Karpas-422 (cell line): ENCODE data around the gene RTN4RL1. TPM values are rescaled to one million over a fixed set of nuclear protein-coding genes. Genes with fewer than 3 reads are reported as not detected.

Experiments
- DNase-seq: peaks from one replicate; pipeline ENCODE4 v3.0.0-alpha.2; 2015
- H2AFZ ChIP-seq: fragments of 200-600 bp; sonication (generic); 2 replicates; pipeline ENCODE4 v1.6.1; 2014; ENCODE audit warnings: antibody characterized with exemption, low read length, mixed read lengths
- H3K27ac ChIP-seq: fragments of 200-600 bp; sonication (generic); 2 replicates; pipeline ENCODE4 v1.5.1; 2014; ENCODE audit warnings: mild to moderate bottlenecking, low read length, moderate library complexity
- H3K27me3 ChIP-seq: fragments of 200-600 bp; sonication (generic); 2 replicates; pipeline ENCODE4 v1.6.1; 2014; ENCODE audit warnings: low read length, mixed read lengths
- H3K36me3 ChIP-seq: fragments of 200-600 bp; sonication (generic); 2 replicates; pipeline ENCODE4 v1.6.1; 2014; ENCODE audit warnings: low read length, mixed read lengths; ENCODE audit not compliant: insufficient read depth
- H3K4me1 ChIP-seq: fragments of 200-600 bp; sonication (generic); 2 replicates; pipeline ENCODE4 v1.6.1; 2014; ENCODE audit warnings: mild to moderate bottlenecking, low read length, mixed read lengths
- H3K4me2 ChIP-seq: fragments of 200-600 bp; sonication (generic); 2 replicates; pipeline ENCODE4 v1.6.1; 2014; ENCODE audit warnings: low read length, low read depth, mild to moderate bottlenecking; ENCODE audit not compliant: poor library complexity, severe bottlenecking
- H3K4me3 ChIP-seq: fragments of 200-600 bp; sonication (generic); 2 replicates; pipeline ENCODE4 v1.5.1; 2014; ENCODE audit warnings: mild to moderate bottlenecking, antibody characterized with exemption, low read length, mixed read lengths
- H3K79me2 ChIP-seq: fragments of 200-600 bp; sonication (generic); 2 replicates; pipeline ENCODE4 v1.6.1; 2014; ENCODE audit warnings: mild to moderate bottlenecking, low read length, mixed read lengths
- H3K9ac ChIP-seq: fragments of 200-600 bp; sonication (generic); 2 replicates; pipeline ENCODE4 v1.6.0; 2014; ENCODE audit warnings: low read length
- H3K9me2 ChIP-seq: fragments of 200-600 bp; sonication (generic), shearing (Covaris generic); replicated peaks from 2 replicates; pipeline ENCODE4 v1.6.0; 2014; ENCODE audit warnings: mild to moderate bottlenecking, low read length, moderate library complexity; ENCODE audit not compliant: insufficient read depth
- H3K9me3 ChIP-seq: fragments of 300-700, 200-600 bp; sonication (generic); 2 replicates; pipeline ENCODE4 v1.6.1; 2014; ENCODE audit warnings: low read length, mixed read lengths
- H4K20me1 ChIP-seq: fragments of 200-600 bp; sonication (generic); 2 replicates; pipeline ENCODE4 v1.6.1; 2014; ENCODE audit warnings: mild to moderate bottlenecking, antibody characterized with exemption, low read length, low read depth; ENCODE audit not compliant: insufficient read depth
- total RNA-seq: library from RNA; depleted of rRNA; stranded (reverse); fragments of >200 nt; shearing (Covaris generic); gene quantifications from 2 replicates; pipeline ENCODE4 v1.2.3, GENCODE V29; 2014; ENCODE audit warnings: low replicate concordance

RTN4RL1 gene
- total RNA-seq, 1 experiment from 2014 or later, result 0.30 TPM

- no peak for DNase-seq
- H2AFZ ChIP-seq, result no peak overlapping the region
- no peak overlapping the region for H3K4me2 ChIP-seq
- H3K4me3 ChIP-seq, result no peak overlapping the region
- H3K9me3 ChIP-seq, result no peaks in the 10 kb centered on the region
- H3K36me3 ChIP-seq, result no peaks in the 10 kb centered on the region; the same call in 1 of the 2 replicates
- peaks cover 28% of the 10 kb centered on the region; the same call in 1 of the 2 replicates for H4K20me1 ChIP-seq
- peaks cover 53% of the 10 kb centered on the region for H3K4me1 ChIP-seq
- H3K9me2 ChIP-seq, result no peaks in the 10 kb centered on the region
- H3K27ac ChIP-seq, result no peak overlapping the region
- H3K9ac ChIP-seq, result no peak overlapping the region
- H3K79me2 ChIP-seq, result no peaks in the 10 kb centered on the region
- H3K27me3 ChIP-seq, result no peaks in the 10 kb centered on the region
Observed at GRCh38 chr17:2061441-2061958, 36.4 kb upstream of the RTN4RL1 start.

DNA sequence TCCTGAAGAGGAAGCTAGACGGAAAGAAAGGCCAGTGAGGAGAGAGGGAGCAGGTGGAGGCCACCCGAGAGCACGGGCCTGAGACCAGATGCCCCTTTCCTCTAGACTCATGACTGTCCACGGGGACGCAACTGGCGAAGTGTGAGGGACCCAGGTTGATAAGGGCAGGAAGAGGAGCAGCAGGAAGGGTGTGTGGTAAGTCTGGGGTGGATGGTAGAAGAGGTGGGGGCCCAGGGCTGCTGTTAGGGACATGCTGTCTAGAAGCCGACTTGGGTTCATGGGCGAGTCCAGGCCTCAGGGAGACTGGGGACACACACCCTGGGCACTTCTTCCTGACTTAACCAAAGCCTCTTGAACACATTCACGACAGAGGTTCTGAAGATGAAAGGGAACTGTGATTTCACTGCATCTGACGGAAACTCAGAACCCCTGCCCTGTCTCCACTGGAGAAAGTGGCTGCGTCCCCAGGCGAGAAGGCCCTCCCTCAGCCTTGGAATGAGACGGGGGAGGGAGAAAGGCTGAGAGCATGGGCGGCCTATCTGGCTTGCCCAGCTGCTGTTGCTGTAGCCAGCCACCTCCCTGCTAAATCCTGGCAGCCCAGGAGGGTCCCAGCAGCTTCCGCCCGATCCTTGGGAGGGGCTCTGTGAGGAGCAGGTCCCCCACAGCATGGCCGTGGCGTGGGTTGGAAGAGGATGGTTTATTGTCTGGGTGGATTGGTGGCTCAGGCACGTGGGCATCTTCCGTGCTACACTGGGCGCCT lies 35.7 kb upstream of the RTN4RL1 start:
- no peak overlapping the region for H3K4me3 ChIP-seq
- no peaks in the 10 kb centered on the region for H3K9me3 ChIP-seq
- no peak overlapping the region for H3K9ac ChIP-seq
- no peak overlapping the region for H3K4me2 ChIP-seq
- H3K9me2 ChIP-seq, result no peaks in the 10 kb centered on the region
- H3K36me3 ChIP-seq, result no peaks in the 10 kb centered on the region; the same call in 1 of the 2 replicates
- H3K27ac ChIP-seq, result no peak overlapping the region
- H4K20me1 ChIP-seq, result peaks cover 31% of the 10 kb centered on the region; the same call in 1 of the 2 replicates
- peaks cover 54% of the 10 kb centered on the region for H3K4me1 ChIP-seq
- no peaks in the 10 kb centered on the region for H3K27me3 ChIP-seq
- no peak for DNase-seq
- no peaks in the 10 kb centered on the region for H3K79me2 ChIP-seq
- H2AFZ ChIP-seq, result no peak overlapping the region

DNA sequence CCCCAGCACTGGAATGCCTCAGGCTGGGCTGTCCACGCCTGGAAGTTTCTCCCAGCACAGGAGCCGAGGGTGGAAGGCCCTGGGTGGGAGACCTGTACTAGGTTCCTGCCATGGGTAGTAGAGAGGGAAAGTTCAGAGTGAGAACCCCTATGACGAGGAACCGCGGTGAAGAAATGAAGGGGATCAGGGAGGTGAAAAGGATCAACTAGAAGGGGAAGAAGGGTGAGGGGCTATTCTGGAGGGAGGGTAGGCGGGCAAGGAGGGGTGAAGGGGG lies 35.2 kb upstream of the RTN4RL1 start:
- no peaks in the 10 kb centered on the region for H3K9me3 ChIP-seq
- H3K79me2 ChIP-seq, result no peaks in the 10 kb centered on the region
- H2AFZ ChIP-seq, result no peak overlapping the region
- H3K27ac ChIP-seq, result no peak overlapping the region
- peaks cover 51% of the 10 kb centered on the region for H3K4me1 ChIP-seq
- H4K20me1 ChIP-seq, result peaks cover 31% of the 10 kb centered on the region; the same call in 1 of the 2 replicates
- no peaks in the 10 kb centered on the region for H3K9me2 ChIP-seq
- no peaks in the 10 kb centered on the region for H3K27me3 ChIP-seq
- no peak overlapping the region for H3K4me3 ChIP-seq
- no peak for DNase-seq
- H3K4me2 ChIP-seq, result no peak overlapping the region
- H3K9ac ChIP-seq, result no peak overlapping the region
- no peaks in the 10 kb centered on the region; the same call in 1 of the 2 replicates for H3K36me3 ChIP-seq

DNA sequence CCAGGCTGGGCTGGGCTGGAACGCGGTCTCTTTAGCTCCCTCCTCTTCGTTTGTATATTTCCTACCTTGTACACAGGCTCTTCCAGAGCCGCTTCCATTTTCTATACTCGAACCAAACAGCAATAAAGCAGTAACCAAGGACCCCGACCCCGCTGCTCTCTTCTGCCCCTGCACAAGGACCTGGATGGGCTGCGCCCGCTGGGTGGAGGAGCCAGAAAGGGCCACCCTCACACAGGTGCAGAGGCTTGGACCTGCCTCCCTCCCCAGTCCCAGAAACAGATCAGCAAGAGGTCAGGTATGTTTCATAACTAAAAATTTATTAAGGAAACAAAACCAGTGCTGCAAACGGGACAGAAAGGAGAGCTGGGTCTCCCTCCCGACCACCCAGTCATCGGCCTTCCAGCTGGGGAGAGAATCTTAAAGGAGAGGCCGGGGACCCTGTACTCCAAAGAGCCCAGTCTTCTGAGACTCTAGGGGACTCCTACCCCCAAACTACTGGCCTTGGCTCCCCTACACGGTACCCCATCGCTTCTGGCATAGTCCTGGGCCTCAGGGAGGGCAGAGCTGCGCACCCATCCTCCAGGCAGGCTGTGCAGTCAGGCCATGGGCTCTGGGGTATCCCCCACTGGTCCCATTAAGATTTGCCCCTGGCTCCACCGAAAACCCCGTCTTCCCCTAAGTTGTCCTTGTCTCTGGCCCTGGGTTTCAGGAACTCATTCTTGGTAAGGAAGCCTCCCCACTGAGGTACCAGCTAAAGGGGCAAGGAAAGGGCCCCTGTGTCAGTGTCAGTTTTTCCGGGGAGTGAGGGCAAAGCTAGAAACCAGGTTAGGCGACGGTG lies 34.6 kb upstream of the RTN4RL1 start:
- Histone ChIP-seq H3K27me3 (no peaks in the 10 kb centered on the region), H3K9me3 (no peaks in the 10 kb centered on the region), H3K27ac (no peak overlapping the region), H3K36me3 (no peaks in the 10 kb centered on the region; the same call in 1 of the 2 replicates), H3K4me2 (peak overlapping the region; percentile 75), H3K4me3 (no peak overlapping the region), H3K9me2 (no peaks in the 10 kb centered on the region), H3K9ac (no peak overlapping the region), H4K20me1 (peaks cover 31% of the 10 kb centered on the region; the same call in 1 of the 2 replicates), H3K4me1 (peaks cover 50% of the 10 kb centered on the region), H2AFZ (no peak overlapping the region), H3K79me2 (no peaks in the 10 kb centered on the region)
- DNase-seq, result no peak

- Histone ChIP-seq H3K27ac (no peak overlapping the region), H3K4me2 (peak overlapping the region; percentile 75), H3K9me3 (no peaks in the 10 kb centered on the region), H3K4me3 (peak overlapping the region; percentile 56; the same call in 1 of the 2 replicates), H3K4me1 (peaks cover 50% of the 10 kb centered on the region), H4K20me1 (peaks cover 31% of the 10 kb centered on the region; the same call in 1 of the 2 replicates), H3K79me2 (no peaks in the 10 kb centered on the region), H3K27me3 (no peaks in the 10 kb centered on the region), H3K9ac (peak overlapping the region; percentile 47; the same call in 1 of the 2 replicates), H3K9me2 (no peaks in the 10 kb centered on the region), H3K36me3 (no peaks in the 10 kb centered on the region; the same call in 1 of the 2 replicates), H2AFZ (no peak overlapping the region; the same call in 1 of the 2 replicates)
- peak; percentile 92 for DNase-seq
Observed at GRCh38 chr17:2058586-2059546, 33.7 kb upstream of the RTN4RL1 start.

GRCh38 chr17:2057760-2058585 lies 32.8 kb upstream of the RTN4RL1 start:
- no peak overlapping the region for H3K4me3 ChIP-seq
- no peak overlapping the region for H2AFZ ChIP-seq
- peak overlapping the region; percentile 75 for H3K4me2 ChIP-seq
- no peaks in the 10 kb centered on the region for H3K9me3 ChIP-seq
- H3K27ac ChIP-seq, result no peak overlapping the region
- H4K20me1 ChIP-seq, result peaks cover 25% of the 10 kb centered on the region; the same call in 1 of the 2 replicates
- H3K36me3 ChIP-seq, result no peaks in the 10 kb centered on the region; the same call in 1 of the 2 replicates
- peaks cover 46% of the 10 kb centered on the region for H3K4me1 ChIP-seq
- no peaks in the 10 kb centered on the region for H3K9me2 ChIP-seq
- no peak overlapping the region for H3K9ac ChIP-seq
- no peaks in the 10 kb centered on the region for H3K79me2 ChIP-seq
- no peaks in the 10 kb centered on the region for H3K27me3 ChIP-seq
- no peak for DNase-seq

DNA sequence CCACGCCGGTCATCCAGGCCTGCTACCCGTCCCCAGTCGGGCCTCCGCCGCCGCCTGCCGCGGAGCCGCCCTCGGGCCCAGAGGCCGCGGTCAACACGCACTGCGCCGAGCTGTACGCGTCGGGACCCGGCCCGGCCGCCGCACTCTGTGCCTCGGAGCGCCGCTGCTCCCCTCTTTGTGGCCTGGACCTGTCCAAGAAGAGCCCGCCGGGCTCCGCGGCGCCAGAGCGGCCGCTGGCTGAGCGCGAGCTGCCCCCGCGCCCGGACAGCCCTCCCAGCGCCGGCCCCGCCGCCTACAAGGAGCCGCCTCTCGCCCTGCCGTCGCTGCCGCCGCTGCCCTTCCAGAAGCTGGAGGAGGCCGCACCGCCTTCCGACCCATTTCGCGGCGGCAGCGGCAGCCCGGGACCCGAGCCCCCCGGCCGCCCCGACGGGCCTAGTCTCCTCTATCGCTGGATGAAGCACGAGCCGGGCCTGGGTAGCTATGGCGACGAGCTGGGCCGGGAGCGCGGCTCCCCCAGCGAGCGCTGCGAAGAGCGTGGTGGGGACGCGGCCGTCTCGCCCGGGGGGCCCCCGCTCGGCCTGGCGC lies 32.1 kb upstream of the RTN4RL1 start:
- DNase-seq, result no peak
- Histone ChIP-seq H3K9me3 (no peaks in the 10 kb centered on the region), H4K20me1 (peaks cover 25% of the 10 kb centered on the region; the same call in 1 of the 2 replicates), H3K9ac (no peak overlapping the region), H3K9me2 (no peaks in the 10 kb centered on the region), H3K27me3 (no peaks in the 10 kb centered on the region), H3K27ac (no peak overlapping the region), H3K79me2 (no peaks in the 10 kb centered on the region), H3K4me1 (peaks cover 40% of the 10 kb centered on the region), H3K4me2 (no peak overlapping the region), H2AFZ (no peak overlapping the region), H3K36me3 (no peaks in the 10 kb centered on the region; the same call in 1 of the 2 replicates), H3K4me3 (no peak overlapping the region)
